ENCODE results near the gene COL18A1. TPM values are rescaled to one million over a fixed set of nuclear protein-coding genes. Genes with fewer than 3 reads are reported as not detected.

COL18A1 gene
- total and polyA plus RNA-seq, 9 of the 15 experiments (the other 6 are each of a cell fraction or from before 2014, with no cell fraction given): 0.14 to 16.4 (median 2.0) TPM

DNA sequence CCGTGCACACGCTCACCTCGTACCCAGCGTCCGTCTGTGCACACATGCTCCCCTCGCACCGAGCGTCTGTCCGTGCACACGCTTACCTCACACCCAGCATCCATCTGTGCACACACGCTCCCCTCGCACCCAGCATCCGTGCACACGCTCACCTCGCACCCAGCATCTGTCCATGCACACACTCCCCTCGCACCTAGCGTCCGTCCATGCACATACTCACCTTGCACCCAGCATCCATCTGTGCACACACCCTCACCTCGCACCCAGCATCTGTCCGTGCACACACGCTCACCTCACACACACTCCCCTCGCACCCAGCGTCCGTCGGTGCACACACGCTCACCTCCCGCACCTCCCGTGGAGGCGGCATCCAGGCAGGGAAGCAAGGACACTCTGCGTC lies 24.4 kb upstream of the COL18A1 start:
- Histone ChIP-seq H3K27me3 (ENCODE audit: control insufficient read depth in 2 of 2, insufficient read depth in 2 of 2, low read length in 2 of 2) (peaks cover 36 to 78% of the 10 kb centered on the region in 2 experiments; a peak in 4 of 5 replicates), H3K79me2 (ENCODE audit: control insufficient read depth, insufficient read depth, low read length) (no peaks in the 10 kb centered on the region), H3K4me2 (ENCODE audit: insufficient read depth, low read length) (no peak overlapping the region), H3K36me3 (ENCODE audit: control insufficient read depth, insufficient read depth, low read length) (no peaks in the 10 kb centered on the region), H3K9ac (ENCODE audit: insufficient read depth in 1 of 2, low read depth in 2 of 2, low read length in 2 of 2) (no peak overlapping the region; a peak in 1 of 4 replicates), H3K9me3 (replicated peaks; ENCODE audit: control insufficient read depth, insufficient read depth, low read depth, low read length) (peaks cover 5% of the 10 kb centered on the region; the same call in 1 of the 2 replicates), H2AFZ (ENCODE audit: low read depth, low read length) (no peak overlapping the region), H3K27ac (ENCODE audit: extremely low read depth, low read depth, low read length) (no peak overlapping the region), H4K20me1 (replicated peaks; ENCODE audit: control insufficient read depth, insufficient read depth, low read length) (peaks cover 10% of the 10 kb centered on the region), H3K4me1 (replicated peaks in 1 of 2; ENCODE audit: control insufficient read depth in 2 of 2, insufficient read depth in 2 of 2, low read length in 2 of 2) (peaks cover 6 to 57% of the 10 kb centered on the region in 2 experiments; a peak in 4 of 5 replicates), H3K9me1 (ENCODE audit: control insufficient read depth, insufficient read depth, low read length) (no peaks in the 10 kb centered on the region), H3K4me3 (no peak overlapping the region)
- no TSS peak for BruUV-seq (replicated peaks)
- in situ Hi-C loops (cut with MboI): no loop called here
- intact Hi-C loops (cut with micrococcal nuclease): no loop called here
- FAIRE-seq (no peak), DNase-seq (ENCODE audit: extremely low read depth in 1 of 4, low spot score in 3 of 4) (no peak), ATAC-seq (no peak)
- TF ChIP-seq TAF7 (tag; IDR thresholded peaks at IDR 0.05): no peak
- no peak for TF ChIP-seq KAT8 (IDR thresholded peaks at IDR 0.05; ENCODE audit: low read depth)
- no peak for TF ChIP-seq LCOR (CRISPR knock-in tag; IDR thresholded peaks at IDR 0.05)
- TF ChIP-seq MIER1 (IDR thresholded peaks at IDR 0.05; ENCODE audit: low read depth): no peak
- TF ChIP-seq E2F8 (IDR thresholded peaks at IDR 0.05; ENCODE audit: low read depth, partially characterized antibody): no peak
- TF ChIP-seq BACH1 (tag; IDR thresholded peaks at IDR 0.05): no peak
- no peak for TF ChIP-seq KDM5B (IDR thresholded peaks at IDR 0.05; ENCODE audit: insufficient replicate concordance, low read depth, low read length)
- CTCF ChIA-PET (ENCODE audit: low intra/inter-chr PET ratio): no interaction called here
- WGBS (ENCODE audit: insufficient coverage, low coverage, missing lambda C conversion rate): 57% methylated on average over 28 of the region's 30 CpGs
- POLR2A ChIA-PET: no interaction called here
